CD14-positive monocyte (primary cell): ENCODE data around the gene F2RL1. TPM values are rescaled to one million over a fixed set of nuclear protein-coding genes. Genes with fewer than 3 reads are reported as not detected.

Experiments
- DNase-seq, 3 donors: peaks; one replicate each; pipeline ENCODE4 v3.0.0-alpha.2; 2011 to 2022
- H2AFZ ChIP-seq: 2 replicates; pipeline ENCODE4 v1.6.0; 2012; ENCODE audit warnings: mild to moderate bottlenecking, low read depth, low read length, inconsistent platforms; ENCODE audit not compliant: insufficient read depth, poor library complexity, severe bottlenecking
- H3K27ac ChIP-seq, 2 donors: 1 replicate in 1 of 2; 2 replicates in 1 of 2; pipeline ENCODE4 v1.5.1; 2012 to 2013; ENCODE audit warnings: low read length in 2 of 2, control low read depth in 1 of 2, inconsistent platforms in 1 of 2, low read depth in 1 of 2, mild to moderate bottlenecking in 1 of 2
- H3K27me3 ChIP-seq, 2 donors: one replicate each; pipeline versions ENCODE4 v1.6.0 to v1.6.1; 2011 to 2013; ENCODE audit warnings: low read length in 2 of 2; ENCODE audit not compliant: control insufficient read depth in 2 of 2, insufficient read depth in 2 of 2
- H3K36me3 ChIP-seq, 2 donors: replicated peaks in 1 of 2; 1 replicate in 1 of 2; 2 replicates in 1 of 2; pipeline versions ENCODE4 v1.5.1 to v1.6.1; 2012 to 2013; ENCODE audit warnings: low read length in 2 of 2, control low read depth in 1 of 2, inconsistent platforms in 1 of 2, mild to moderate bottlenecking in 1 of 2; ENCODE audit not compliant: insufficient read depth in 2 of 2, control insufficient read depth in 1 of 2
- H3K4me1 ChIP-seq, 2 donors: 1 replicate in 1 of 2; 2 replicates in 1 of 2; pipeline versions ENCODE4 v1.5.1 to v1.6.1; 2012 to 2013; ENCODE audit warnings: low read length in 2 of 2, control low read depth in 1 of 2, inconsistent platforms in 1 of 2, mild to moderate bottlenecking in 1 of 2, moderate library complexity in 1 of 2; ENCODE audit not compliant: insufficient read depth in 2 of 2, control insufficient read depth in 1 of 2
- H3K4me2 ChIP-seq: replicated peaks from 2 replicates; pipeline ENCODE3; 2012; ENCODE audit warnings: low read length, moderate library complexity, mild to moderate bottlenecking; ENCODE audit not compliant: poor library complexity, severe bottlenecking; ENCODE audit errors: extremely low read depth
- H3K4me3 ChIP-seq, 3 experiments: fragments of 200-600 bp in 1 of 3; sonication (generic) in 1 of 3; replicated peaks in 1 of 3; 1 replicate in 2 of 3; 2 replicates in 1 of 3; pipeline ENCODE4 v1.5.1; 2011 to 2013; ENCODE audit warnings: low read length in 3 of 3, mild to moderate bottlenecking in 3 of 3, control low read depth in 2 of 3, low read depth in 2 of 3, inconsistent platforms in 1 of 3, moderate library complexity in 1 of 3
- H3K79me2 ChIP-seq: 2 replicates; pipeline ENCODE4 v1.6.0; 2012; ENCODE audit warnings: mild to moderate bottlenecking, control low read depth, inconsistent platforms, low read length, moderate library complexity; ENCODE audit not compliant: insufficient read depth
- H3K9ac ChIP-seq: 2 replicates; pipeline ENCODE4 v1.6.0; 2017; ENCODE audit warnings: low read length, mild to moderate bottlenecking; ENCODE audit not compliant: insufficient read depth, poor library complexity, severe bottlenecking
- H3K9me3 ChIP-seq, 2 donors: replicated peaks in 1 of 2; 1 replicate in 1 of 2; 2 replicates in 1 of 2; pipeline versions ENCODE4 v1.5.1 to v1.6.1; 2012 to 2013; ENCODE audit warnings: low read length in 2 of 2, control low read depth in 1 of 2; ENCODE audit not compliant: control insufficient read depth in 1 of 2, insufficient read depth in 1 of 2
- H4K20me1 ChIP-seq: 2 replicates; pipeline ENCODE4 v1.6.0; 2012; ENCODE audit warnings: mild to moderate bottlenecking, low read length, control low read depth, moderate library complexity; ENCODE audit not compliant: insufficient read depth
- H3K27ac Mint-ChIP-seq, 7 donors: one replicate each; pipeline ENCODE4 v1.8.0; 2020; ENCODE audit warnings: mild to moderate bottlenecking in 7 of 7, mixed read lengths in 7 of 7, moderate library complexity in 6 of 7, inconsistent platforms in 2 of 7
- H3K27me3 Mint-ChIP-seq, 3 donors: one replicate each; pipeline ENCODE4 v1.8.0; 2021 to 2022; ENCODE audit warnings: low read depth in 3 of 3, mild to moderate bottlenecking in 3 of 3, mixed read lengths in 3 of 3, moderate library complexity in 3 of 3, inconsistent platforms in 1 of 3
- H3K36me3 Mint-ChIP-seq, 2 donors: one replicate each; pipeline ENCODE4 v1.8.0; 2020; ENCODE audit warnings: mixed read lengths in 2 of 2, inconsistent platforms in 1 of 2, mild to moderate bottlenecking in 1 of 2
- H3K4me1 Mint-ChIP-seq: one replicate; pipeline ENCODE4 v1.8.0; 2020; ENCODE audit warnings: mild to moderate bottlenecking, mixed read lengths
- H3K4me3 Mint-ChIP-seq, 2 donors: one replicate each; pipeline ENCODE4 v1.8.0; 2020; ENCODE audit warnings: mild to moderate bottlenecking in 2 of 2, mixed read lengths in 2 of 2, moderate library complexity in 1 of 2
- H3K9me3 Mint-ChIP-seq, 7 donors: one replicate each; pipeline ENCODE4 v1.8.0; 2020 to 2022; ENCODE audit warnings: mixed read lengths in 7 of 7, mild to moderate bottlenecking in 6 of 7, moderate library complexity in 6 of 7, inconsistent platforms in 2 of 7
- CTCF ChIP-seq: fragments of 200-600 bp; IDR thresholded peaks from one replicate; pipeline ENCODE4 v1.8.0; 2022; ENCODE audit warnings: antibody characterized with exemption, mild to moderate bottlenecking
- WGBS: methylation state at CpG from one replicate; pipeline ENCODE4 v1.1.5; 2013; ENCODE audit warnings: missing lambda C conversion rate; ENCODE audit not compliant: insufficient coverage; 5-methylcytosine and 5-hydroxymethylcytosine counted together
- intact Hi-C, 2 donors: fragments of 100-400 bp; cut with micrococcal nuclease; formaldehyde crosslinking; loops; one replicate each; pipeline versions ENCODE4 v1.15.0 to v1.15.1; 2023
- polyA plus RNA-seq, 3 donors: library from polyadenylated mRNA; depleted of rRNA in 1 of 3; unstranded in 2 of 3; stranded (reverse) in 1 of 3; fragments of 300-500 nt in 2 of 3; fragments of >200 nt in 1 of 3; fragmentation: Illumina TruSeq in 2 of 3; gene quantifications; 1 replicate in 2 of 3; 2 replicates in 1 of 3; pipeline ENCODE4 v1.2.3, GENCODE V29; 2012 to 2021

Gene F2RL1
- polyA plus RNA-seq, 3 donors = 2.5 to 23.9 (median 11.4) TPM

GRCh38 chr5:76831110-76831452 lies 12.3 kb downstream of the F2RL1 start:
- H3K4me2 ChIP-seq = no peak overlapping the region
- H3K27ac Mint-ChIP-seq = no peak overlapping the region
- H3K4me3 Mint-ChIP-seq = no peak overlapping the region
- peaks cover 0 to 18% of the 10 kb centered on the region in 2 donors for H3K36me3 ChIP-seq
- peaks cover 0 to 3% (median 3%) of the 10 kb centered on the region in 3 donors for H3K27me3 Mint-ChIP-seq
- H2AFZ ChIP-seq = no peak overlapping the region
- H3K4me1 ChIP-seq = peaks cover 0 to 3% of the 10 kb centered on the region in 2 donors
- no peak for DNase-seq
- H3K36me3 Mint-ChIP-seq = peaks cover 5 to 23% of the 10 kb centered on the region in 2 donors
- WGBS = 29% methylated on average over 1 of the region's 2 CpGs
- H3K27me3 ChIP-seq = no peaks in the 10 kb centered on the region
- H3K9me3 Mint-ChIP-seq = peaks cover 0 to 4% (median 0%) of the 10 kb centered on the region in 7 donors
- no peak for TF ChIP-seq CTCF
- H3K9me3 ChIP-seq = no peaks in the 10 kb centered on the region
- no peaks in the 10 kb centered on the region for H3K79me2 ChIP-seq
- no peaks in the 10 kb centered on the region for H4K20me1 ChIP-seq
- no peak overlapping the region for H3K27ac ChIP-seq
- H3K4me1 Mint-ChIP-seq = peaks cover 15% of the 10 kb centered on the region
- H3K4me3 ChIP-seq = no peak overlapping the region
- no peak overlapping the region for H3K9ac ChIP-seq
- intact Hi-C loops = no loop called here

DNA sequence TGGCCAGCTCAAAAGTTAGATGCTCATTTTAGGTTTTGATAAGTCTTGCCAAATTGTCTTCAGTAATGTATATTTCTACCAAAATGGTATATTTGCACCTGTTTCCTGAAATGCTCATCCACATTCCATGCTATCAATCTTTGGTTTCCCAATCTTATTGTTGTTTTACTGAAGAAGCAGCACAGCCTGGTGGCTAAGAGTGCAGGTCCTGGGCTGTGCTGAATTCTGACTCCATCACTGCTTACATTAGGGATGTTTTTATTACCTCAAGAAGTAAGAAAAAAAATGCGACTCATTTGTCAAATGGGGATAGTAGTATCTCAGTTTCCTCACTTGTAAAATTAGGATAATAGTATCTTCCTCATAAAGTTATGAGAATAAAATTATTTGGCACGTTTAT lies 17.4 kb downstream of the F2RL1 start:
- Histone ChIP-seq H3K9ac (no peak overlapping the region), H3K9me3 (no peaks in the 10 kb centered on the region), H3K79me2 (no peaks in the 10 kb centered on the region), H3K4me3 (no peak overlapping the region), H3K27me3 (no peaks in the 10 kb centered on the region), H2AFZ (no peak overlapping the region), H3K36me3 (peaks cover 0 to 18% of the 10 kb centered on the region in 2 donors), H3K4me2 (no peak overlapping the region), H4K20me1 (no peaks in the 10 kb centered on the region), H3K27ac (no peak overlapping the region), H3K4me1 (peaks cover 5 to 13% of the 10 kb centered on the region in 2 donors)
- Mint-ChIP-seq H3K4me1 (peaks cover 20% of the 10 kb centered on the region), H3K27me3 (peaks cover 0 to 2% (median under 1%) of the 10 kb centered on the region in 3 donors), H3K4me3 (no peak overlapping the region), H3K36me3 (peaks cover 5 to 18% of the 10 kb centered on the region in 2 donors), H3K9me3 (peaks cover 0 to 2% (median 0%) of the 10 kb centered on the region in 7 donors), H3K27ac (no peak overlapping the region)
- no CpG with 5 or more reads among the region's 2 CpGs for WGBS
- TF ChIP-seq CTCF = no peak
- intact Hi-C loops = no loop called here
- DNase-seq = no peak
